NCI-H1092 treated with DMSO at 0.1 percent for 48 hours (cell line): ENCODE results near the gene PCID2.

Experiments used
- DNase-seq: peaks from one replicate; lab custom pipeline; 2025; lab: John Stamatoyannopoulos, UW

PCID2 gene

GRCh38 chr13:113148940-113149503 is 59.4 kb downstream of the PCID2 start:
- DNase-seq = no peak

DNA sequence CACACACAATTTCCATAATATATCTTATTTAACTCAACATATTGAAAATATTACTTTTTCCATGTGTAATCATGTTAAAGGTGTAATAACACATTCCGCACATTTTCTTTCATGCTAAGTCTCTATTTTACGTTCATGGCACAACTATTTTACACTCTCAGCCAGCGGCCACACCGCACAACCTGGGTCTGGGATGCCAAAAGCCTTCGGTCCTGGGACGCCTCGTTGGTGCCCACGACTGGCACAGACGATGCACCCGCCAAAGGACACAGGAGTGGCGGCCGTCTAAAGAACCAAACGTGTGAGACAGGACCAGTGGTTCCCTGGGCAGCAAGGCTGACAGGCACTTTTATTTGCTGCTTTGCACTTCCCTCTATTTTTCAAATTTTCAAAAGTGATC is 60.1 kb downstream of the PCID2 start:
- no peak for DNase-seq

DNA sequence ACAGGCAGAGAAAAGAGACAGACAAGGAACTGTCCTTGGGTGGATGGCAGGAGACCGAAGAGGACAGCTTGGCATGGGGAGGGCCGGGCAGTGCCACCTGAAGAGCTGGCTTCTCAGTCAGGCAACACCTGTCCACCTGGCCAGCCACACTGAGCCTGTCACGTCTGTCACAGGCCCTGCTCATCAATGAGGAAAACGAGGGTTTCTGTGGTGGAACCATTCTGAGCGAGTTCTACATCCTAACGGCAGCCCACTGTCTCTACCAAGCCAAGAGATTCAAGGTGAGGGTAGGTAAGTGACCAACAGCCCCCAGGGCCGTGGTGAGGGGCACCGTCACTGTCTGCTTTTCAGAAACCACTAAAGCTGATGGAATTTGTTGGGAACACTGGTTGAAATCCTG is 61.3 kb downstream of the PCID2 start:
- DNase-seq = no peak

- DNase-seq = no peak
Measured at GRCh38 chr13:113146750-113147149, 61.7 kb downstream of the PCID2 start.

GRCh38 chr13:113145911-113146598 is 62.4 kb downstream of the PCID2 start:
- no peak for DNase-seq

DNA sequence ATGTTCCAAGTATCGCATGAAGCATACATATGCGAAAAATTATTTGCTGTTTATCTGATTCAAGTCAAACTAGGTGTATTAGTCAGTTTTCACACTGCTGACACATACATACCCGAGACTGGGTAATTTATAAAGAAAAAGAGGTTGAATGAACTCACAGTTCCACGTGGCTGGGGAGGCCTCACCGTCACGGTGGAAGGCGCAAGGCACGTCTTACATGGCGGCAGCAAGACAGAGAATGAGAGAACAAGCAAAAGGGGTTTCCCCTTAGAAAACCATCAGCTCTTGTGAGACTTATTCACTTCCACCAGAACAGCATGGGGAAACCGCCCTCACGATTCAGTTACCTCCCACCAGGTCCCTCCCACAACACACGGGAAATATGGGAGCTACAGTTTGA is 63.0 kb downstream of the PCID2 start:
- no peak for DNase-seq

- no peak for DNase-seq
Measured at GRCh38 chr13:113144255-113144629, 64.2 kb downstream of the PCID2 start.

DNA sequence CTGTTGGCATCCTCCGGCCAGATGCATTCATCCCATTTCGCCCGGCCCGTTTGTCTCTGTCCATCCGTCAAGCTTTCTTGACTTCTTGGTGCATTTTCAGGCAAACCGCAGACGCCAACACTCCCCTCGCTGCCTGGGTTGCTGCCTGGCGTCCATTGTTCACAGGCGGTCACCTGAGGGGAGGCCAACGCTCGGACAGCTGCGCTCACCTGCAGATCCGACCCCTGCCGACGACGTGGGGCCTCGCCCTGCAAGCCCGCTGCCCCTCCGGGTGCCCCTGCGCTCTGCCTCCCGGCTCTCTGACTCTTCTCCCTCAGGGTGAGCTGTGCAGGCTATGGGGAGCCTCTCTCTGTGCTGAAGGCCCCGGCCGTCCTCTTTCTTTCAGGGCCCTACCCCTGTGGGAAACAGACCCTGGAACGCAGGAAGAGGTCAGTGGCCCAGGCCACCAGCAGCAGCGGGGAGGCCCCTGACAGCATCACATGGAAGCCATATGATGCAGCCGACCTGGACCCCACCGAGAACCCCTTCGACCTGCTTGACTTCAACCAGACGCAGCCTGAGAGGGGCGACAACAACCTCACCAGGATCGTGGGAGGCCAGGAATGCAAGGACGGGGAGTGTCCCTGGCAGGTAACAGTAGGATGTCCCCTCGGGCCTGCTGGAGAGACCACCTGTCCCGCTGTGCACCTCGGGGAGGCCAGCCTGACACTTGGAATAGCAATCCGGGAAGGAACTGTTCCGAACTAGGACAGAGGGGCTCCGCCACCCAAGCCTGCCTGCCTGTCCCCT is 64.8 kb downstream of the PCID2 start:
- no peak for DNase-seq

- DNase-seq = no peak
Measured at GRCh38 chr13:113142876-113143275, 65.6 kb downstream of the PCID2 start.

GRCh38 chr13:113141601-113141970 is 66.9 kb downstream of the PCID2 start:
- DNase-seq = no peak

- DNase-seq = no peak
Measured at GRCh38 chr13:113140677-113141600, 67.5 kb downstream of the PCID2 start.

GRCh38 chr13:113139577-113139976 is 68.9 kb downstream of the PCID2 start:
- DNase-seq = no peak

GRCh38 chr13:113138792-113139551 is 69.5 kb downstream of the PCID2 start:
- DNase-seq = no peak

GRCh38 chr13:113137691-113138298 is 70.7 kb downstream of the PCID2 start:
- no peak for DNase-seq

GRCh38 chr13:113135281-113135760 is 73.1 kb downstream of the PCID2 start:
- no peak for DNase-seq

- DNase-seq = no peak
Measured at GRCh38 chr13:113129921-113130750, 78.3 kb downstream of the PCID2 start.

DNA sequence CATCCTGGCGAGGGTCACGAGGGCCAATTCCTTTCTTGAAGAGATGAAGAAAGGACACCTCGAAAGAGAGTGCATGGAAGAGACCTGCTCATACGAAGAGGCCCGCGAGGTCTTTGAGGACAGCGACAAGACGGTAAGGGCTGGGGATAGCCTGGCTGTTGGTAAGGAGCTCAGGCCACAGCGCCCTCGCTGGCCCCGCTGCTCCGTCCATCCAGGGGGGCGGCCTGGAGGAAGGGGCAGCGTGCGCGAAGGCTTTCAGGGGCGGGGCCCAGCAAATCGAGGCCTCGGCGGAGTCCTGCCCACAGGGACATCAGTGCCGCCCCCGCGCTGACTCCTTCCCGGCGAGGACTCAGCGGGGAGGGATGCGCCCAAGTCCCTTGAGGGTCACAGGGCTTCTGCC is 79.0 kb downstream of the PCID2 start:
- DNase-seq = no peak
